A549 (cell line): ENCODE data around the gene CCDC126. TPM values are rescaled to one million over a fixed set of nuclear protein-coding genes. Genes with fewer than 3 reads are reported as not detected.

Experiments
- ATAC-seq, 2 experiments: fragments of 200-7000 bp in 1 of 2; fragments of >200 bp in 1 of 2; cut with Nextera tagmentation in 1 of 2; cut with Tn5 transposase in 1 of 2; 3 replicates each; pipeline versions ENCODE4 v1.8.0 to v1.9.1; 2018 to 2020; ENCODE audit warnings: mild to moderate bottlenecking in 1 of 2, moderate library complexity in 1 of 2
- CTCF ChIA-PET: fragments of 300-600 bp; sonication (Branson Sonifier 250); formaldehyde crosslinking; extraction: SDS; loops from one replicate; lab custom pipeline; 2021; ENCODE audit warnings: antibody characterized with exemption, inconsistent platforms; lab: Yijun Ruan, JAX
- POLR2A ChIA-PET: fragments of 350-600 bp; formaldehyde crosslinking; extraction: SDS; loops from one replicate; lab custom pipeline; 2021; ENCODE audit warnings: antibody characterized with exemption, inconsistent platforms; lab: Yijun Ruan, JAX
- DNase-seq, 2 experiments: peaks; one replicate each; pipeline versions ENCODE4 v3.0.0 to v3.0.0-alpha.2; 2011 to 2016; ENCODE audit warnings: low read depth in 1 of 2, low spot score in 1 of 2
- FAIRE-seq: peaks from 2 replicates; lab custom pipeline; 2011; peaks lifted over from hg19 to GRCh38; lab: Jason Lieb, UNC
- H3K27ac ChIP-seq, 2 experiments: fragments of >200 bp; sonication (Bioruptor Twin); formaldehyde crosslinking; 3 replicates each; pipeline ENCODE4 v1.5.1; 2016 to 2017
- H3K4me1 ChIP-seq: fragments of >200 bp; sonication (Bioruptor Twin); formaldehyde crosslinking; 3 replicates; pipeline ENCODE4 v1.6.1; 2016
- H3K4me2 ChIP-seq: fragments of >200 bp; sonication (Bioruptor Twin); formaldehyde crosslinking; 3 replicates; pipeline ENCODE4 v1.6.1; 2016
- H3K4me3 ChIP-seq: fragments of >200 bp; sonication (Bioruptor Twin); formaldehyde crosslinking; 3 replicates; pipeline ENCODE4 v1.5.1; 2016
- H3K9me3 ChIP-seq: fragments of >200 bp; sonication (Bioruptor Twin); formaldehyde crosslinking; 3 replicates; pipeline ENCODE4 v1.6.1; 2016
- CBX8 ChIP-seq: fragments of 200-600 bp; sonication (generic); IDR thresholded peaks from 2 replicates; pipeline ENCODE4 v1.6.1; 2016
- CHD2 ChIP-seq: fragments of 150-350 bp; IDR thresholded peaks from 2 replicates; pipeline ENCODE4 v1.6.1; 2014; ENCODE audit warnings: low read length; ENCODE audit not compliant: partially characterized antibody
- CHD4 ChIP-seq: fragments of 200-600 bp; sonication (generic); IDR thresholded peaks from 2 replicates; pipeline ENCODE4 v1.6.1; 2016; ENCODE audit warnings: antibody characterized with exemption, mild to moderate bottlenecking, borderline replicate concordance
- E2F6 ChIP-seq: IDR thresholded peaks from 2 replicates; pipeline ENCODE4 v1.6.1; 2012; ENCODE audit warnings: low read depth, borderline replicate concordance
- EP300 ChIP-seq, 2 experiments: fragments of >200 bp; sonication (Bioruptor Twin); formaldehyde crosslinking; IDR thresholded peaks; 2 replicates in 1 of 2; 3 replicates in 1 of 2; pipeline ENCODE4 v1.6.1; 2016 to 2017
- ESRRA ChIP-seq: fragments of 150-350 bp; IDR thresholded peaks from 2 replicates; pipeline ENCODE4 v1.6.1; 2014; ENCODE audit warnings: mild to moderate bottlenecking, low read length, borderline replicate concordance
- FOXS1 ChIP-seq: fragments of 250-450 bp; sonication (Bioruptor Pico); IDR thresholded peaks from 2 replicates; pipeline ENCODE4 v1.5.0; 2020; ENCODE audit warnings: mild to moderate bottlenecking, moderate library complexity
- HDAC2 ChIP-seq: fragments of 200-600 bp; sonication (generic); IDR thresholded peaks from 2 replicates; pipeline ENCODE4 v1.6.1; 2016
- HEYL ChIP-seq: fragments of 250-450 bp; sonication (Bioruptor Pico); IDR thresholded peaks from 2 replicates; pipeline ENCODE4 v1.8.0; 2021; ENCODE audit warnings: mild to moderate bottlenecking, moderate library complexity
- HOXA7 ChIP-seq: fragments of 250-450 bp; sonication (Bioruptor Pico); IDR thresholded peaks from 2 replicates; pipeline ENCODE4 v1.5.0; 2020; ENCODE audit warnings: mild to moderate bottlenecking, moderate library complexity
- HOXB5 ChIP-seq: fragments of 250-450 bp; sonication (Bioruptor Pico); IDR thresholded peaks from 2 replicates; pipeline ENCODE4 v1.5.0; 2020; ENCODE audit warnings: mild to moderate bottlenecking, moderate library complexity
- JUN ChIP-seq, 2 experiments: fragments of >200 bp; sonication (Bioruptor Twin); formaldehyde crosslinking; IDR thresholded peaks; 2 replicates in 1 of 2; 3 replicates in 1 of 2; pipeline ENCODE4 v1.6.1; 2016 to 2017
- KDM5A ChIP-seq: fragments of 200-600 bp; sonication (generic); IDR thresholded peaks from 2 replicates; pipeline ENCODE4 v1.6.1; 2016; ENCODE audit warnings: antibody characterized with exemption, mild to moderate bottlenecking
- MAFK ChIP-seq: fragments of 450-650 bp; IDR thresholded peaks from 2 replicates; pipeline ENCODE4 v1.6.1; 2014; ENCODE audit not compliant: partially characterized antibody
- MYC ChIP-seq: IDR thresholded peaks from 2 replicates; pipeline ENCODE4 v1.6.1; 2012; ENCODE audit warnings: mild to moderate bottlenecking, inconsistent platforms, low read length, improper control_type of control experiment, borderline replicate concordance
- NFE2L2 ChIP-seq: fragments of 150-350 bp; conservative IDR thresholded peaks from 2 replicates; pipeline ENCODE4 v1.6.1; 2014; ENCODE audit warnings: low read length
- NR3C1 ChIP-seq: fragments of >200 bp; sonication (Bioruptor Twin); formaldehyde crosslinking; IDR thresholded peaks from 3 replicates; pipeline ENCODE4 v1.6.1; 2017
- PBX3 ChIP-seq: IDR thresholded peaks from 2 replicates; pipeline ENCODE4 v1.6.1; 2012
- PHF8 ChIP-seq: fragments of 200-600 bp; sonication (generic); IDR thresholded peaks from 2 replicates; pipeline ENCODE4 v1.6.1; 2016; ENCODE audit warnings: low read depth, mild to moderate bottlenecking, antibody characterized with exemption, moderate library complexity, borderline replicate concordance
- POLR2A ChIP-seq: IDR thresholded peaks from 2 replicates; pipeline ENCODE4 v1.6.1; 2012; ENCODE audit warnings: mild to moderate bottlenecking, low read length
- POLR2AphosphoS2 ChIP-seq: conservative IDR thresholded peaks from 2 replicates; pipeline ENCODE4 v1.6.1; 2012; ENCODE audit warnings: low read length, improper control_type of control experiment, inconsistent platforms
- REST ChIP-seq: fragments of 200-600 bp; sonication (generic); IDR thresholded peaks from 2 replicates; pipeline ENCODE4 v1.6.1; 2016; ENCODE audit warnings: antibody characterized with exemption, mild to moderate bottlenecking, moderate library complexity
- RFX5 ChIP-seq: fragments of 450-650 bp; IDR thresholded peaks from 2 replicates; pipeline ENCODE4 v1.7.1; 2014; ENCODE audit warnings: antibody characterized with exemption, mild to moderate bottlenecking, moderate library complexity
- SMC3 ChIP-seq: fragments of >200 bp; sonication (Bioruptor Twin); formaldehyde crosslinking; IDR thresholded peaks from 3 replicates; pipeline ENCODE4 v1.6.1; 2018; ENCODE audit warnings: inconsistent platforms
- TFCP2L1 ChIP-seq: fragments of 250-450 bp; sonication (Bioruptor Pico); IDR thresholded peaks from 2 replicates; pipeline ENCODE4 v1.5.0; 2021; ENCODE audit warnings: mild to moderate bottlenecking
- TP53 ChIP-seq: fragments of 250-450 bp; sonication (Bioruptor Pico); IDR thresholded peaks from 2 replicates; pipeline ENCODE4 v1.5.0; 2021; ENCODE audit warnings: mild to moderate bottlenecking, moderate library complexity
- ZFP36 ChIP-seq: fragments of 450-650 bp; IDR thresholded peaks from 2 replicates; pipeline ENCODE4 v1.6.1; 2014; ENCODE audit warnings: borderline replicate concordance; ENCODE audit not compliant: partially characterized antibody
- ZSCAN20 ChIP-seq: fragments of 250-450 bp; sonication (Bioruptor Pico); IDR thresholded peaks from 2 replicates; pipeline ENCODE4 v1.8.0; 2022; ENCODE audit warnings: mild to moderate bottlenecking, moderate library complexity
- WGBS: methylation state at CpG from one replicate; pipeline ENCODE4 v1.1.6; 2017; ENCODE audit errors: missing lambda C conversion rate; 5-methylcytosine and 5-hydroxymethylcytosine counted together
- polyA plus RNA-seq, 4 experiments: library from polyadenylated mRNA; depleted of rRNA in 3 of 4; stranded (reverse); fragments of >200 nt; fragmentation: RNase III in 1 of 4; extraction: RNeasy Plus Mini Kit Qiagen cat#74134 plus additional on column Dnase treatment in 1 of 4; gene quantifications; 2 replicates in 3 of 4; 3 replicates in 1 of 4; pipeline ENCODE4 v1.2.3, GENCODE V29; 2011 to 2017
- TF ChIP-seq, protein P1 (sequence below): fragments of >200 bp; sonication (Bioruptor Twin); formaldehyde crosslinking; IDR thresholded peaks from 3 replicates; pipeline ENCODE4 v1.6.1; 2016

The CCDC126 gene
- polyA plus RNA-seq, 2 of the 4 experiments (the other 2 are of a cell fraction) = 6.2 to 10.1 TPM

- ATAC-seq (no peak), FAIRE-seq (no peak), DNase-seq (no peak)
- Histone ChIP-seq H3K27ac (no peak overlapping the region), H3K4me2 (no peak overlapping the region), H3K4me3 (no peak overlapping the region)
- CTCF ChIA-PET = interaction anchor here (0.8 kb wide), 1 partner anchor 86 kb away, joined by 3 read pairs; no protein-coding TSS in a partner anchor
- TF ChIP-seq ZFP36 (no peak), MAFK (no peak), REST (no peak), HEYL (CRISPR knock-in tag) (no peak), PHF8 (no peak), SMC3 (no peak), KDM5A (no peak), NR3C1 (no peak), E2F6 (no peak), RFX5 (no peak), CHD2 (no peak), PBX3 (no peak), ESRRA (no peak), POLR2AphosphoS2 (no peak), JUN (IDR thresholded peaks at IDR 0.05) (no peak)
- TF ChIP-seq, all 56 proteins: peak for 0
- POLR2A ChIA-PET = no interaction called here
- Histone ChIP-seq H3K9me3 (no peaks in the 10 kb centered on the region), H3K4me1 (no peaks in the 10 kb centered on the region)
Measured at GRCh38 chr7:23607130-23607529, 9.9 kb downstream of the CCDC126 start.

DNA sequence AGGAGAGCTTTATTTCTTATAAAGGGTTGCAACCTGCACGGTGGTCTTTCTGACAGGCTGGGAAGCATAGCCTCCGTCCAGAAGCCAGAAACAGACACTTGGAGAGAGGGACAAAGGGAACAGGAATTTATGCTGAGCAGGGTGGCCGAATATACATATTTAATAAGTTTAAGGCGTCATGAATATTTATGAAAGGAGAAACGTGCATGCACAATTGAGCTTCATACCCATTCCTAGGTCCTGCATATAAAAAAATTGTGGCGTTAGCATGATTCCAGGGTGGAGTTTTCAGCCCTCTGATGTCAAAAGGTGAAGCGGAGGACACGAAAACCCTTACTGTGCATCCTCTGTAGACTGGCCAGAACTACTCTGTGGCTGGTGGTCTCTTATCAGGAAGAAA lies 10.7 kb downstream of the CCDC126 start:
- CTCF ChIA-PET = interaction anchor here (0.6 to 0.8 kb wide), 2 partner anchors 25 to 85 kb away, joined by 3 to 4 read pairs; no protein-coding TSS in a partner anchor
- ATAC-seq = no peak
- WGBS = 68% methylated on average over 8 of the region's 8 CpGs

More for the DNA sequence above, 10.7 kb downstream of the CCDC126 start:
- Histone ChIP-seq H3K27ac (no peak overlapping the region), H3K9me3 (no peaks in the 10 kb centered on the region), H3K4me3 (no peak overlapping the region), H3K4me1 (no peaks in the 10 kb centered on the region), H3K4me2 (no peak overlapping the region)
- no peak for DNase-seq
- POLR2A ChIA-PET = no interaction called here
- no peak for FAIRE-seq
- TF ChIP-seq NFE2L2 (no peak), CHD4 (no peak), REST (no peak), HDAC2 (no peak), POLR2A (no peak), HEYL (CRISPR knock-in tag) (no peak), HOXB5 (CRISPR knock-in tag) (no peak), CBX8 (no peak), MYC (no peak), TP53 (CRISPR knock-in tag) (no peak), EP300 (IDR thresholded peaks at IDR 0.05) (no peak), HOXA7 (CRISPR knock-in tag) (no peak), JUN (IDR thresholded peaks at IDR 0.05) (no peak), ZSCAN20 (CRISPR knock-in tag) (no peak), PHF8 (no peak), TFCP2L1 (CRISPR knock-in tag) (no peak), KDM5A (no peak), FOXS1 (CRISPR knock-in tag) (no peak)
- TF ChIP-seq, protein P1, sequence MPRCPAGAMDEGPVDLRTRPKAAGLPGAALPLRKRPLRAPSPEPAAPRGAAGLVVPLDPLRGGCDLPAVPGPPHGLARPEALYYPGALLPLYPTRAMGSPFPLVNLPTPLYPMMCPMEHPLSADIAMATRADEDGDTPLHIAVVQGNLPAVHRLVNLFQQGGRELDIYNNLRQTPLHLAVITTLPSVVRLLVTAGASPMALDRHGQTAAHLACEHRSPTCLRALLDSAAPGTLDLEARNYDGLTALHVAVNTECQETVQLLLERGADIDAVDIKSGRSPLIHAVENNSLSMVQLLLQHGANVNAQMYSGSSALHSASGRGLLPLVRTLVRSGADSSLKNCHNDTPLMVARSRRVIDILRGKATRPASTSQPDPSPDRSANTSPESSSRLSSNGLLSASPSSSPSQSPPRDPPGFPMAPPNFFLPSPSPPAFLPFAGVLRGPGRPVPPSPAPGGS = no peak
